GM12878 (cell line): ENCODE data around the gene TRIM63. TPM values are rescaled to one million over a fixed set of nuclear protein-coding genes. Genes with fewer than 3 reads are reported as not detected.

Experiments used
- ATAC-seq: fragments of 200-7000 bp; cut with Tn5 transposase; 3 replicates; pipeline ENCODE4 v1.9.1; 2020; ENCODE audit warnings: mild to moderate bottlenecking, moderate library complexity
- BruUV-seq: library from RNA; stranded (reverse); fragments of 400-500 nt; replicated peaks from 2 replicates; lab custom pipeline; 2021; lab: Mats Ljungman, UMichigan
- CTCF ChIA-PET: fragments of 300-600 bp; sonication (Branson Sonifier 250); formaldehyde crosslinking; extraction: SDS; loops from one replicate; lab custom pipeline; 2021; ENCODE audit warnings: inconsistent platforms; lab: Yijun Ruan, JAX
- POLR2A ChIA-PET: fragments of 350-600 bp; formaldehyde crosslinking; extraction: SDS; loops from one replicate; lab custom pipeline; 2021; ENCODE audit warnings: inconsistent platforms; lab: Charles Lee
- RAD21 ChIA-PET: fragments of 300-600 bp; sonication (Branson Sonifier 250); formaldehyde crosslinking; loops from one replicate; lab custom pipeline; 2023; ENCODE audit warnings: antibody characterized with exemption; ENCODE audit not compliant: unreplicated experiment; lab: Charles Lee
- SMC1A ChIA-PET: fragments of 300-600 bp; sonication (Branson Sonifier 250); formaldehyde crosslinking; loops from one replicate; lab custom pipeline; 2023; ENCODE audit not compliant: unreplicated experiment, uncharacterized antibody; lab: Charles Lee
- DNase-seq: peaks from one replicate; pipeline ENCODE4 v3.0.0-alpha.2; 2011; ENCODE audit warnings: low read depth, low spot score
- FAIRE-seq: peaks from 3 replicates; lab custom pipeline; 2011; peaks lifted over from hg19 to GRCh38; lab: Jason Lieb, UNC
- H2AFZ ChIP-seq: 2 replicates; pipeline ENCODE4 v1.6.0; 2011; ENCODE audit warnings: low read depth, low read length, control low read depth; ENCODE audit not compliant: control insufficient read depth
- H3K27ac ChIP-seq: 2 replicates; pipeline ENCODE4 v1.5.1; 2011; ENCODE audit warnings: control low read depth; ENCODE audit not compliant: control insufficient read depth, insufficient read depth
- H3K27me3 ChIP-seq, 2 experiments: replicated peaks in 1 of 2; 2 replicates each; pipeline versions ENCODE4 v1.6.0 to v1.6.1; 2011; ENCODE audit warnings: low read length in 1 of 2; ENCODE audit not compliant: control insufficient read depth in 2 of 2, insufficient read depth in 2 of 2
- H3K36me3 ChIP-seq, 2 experiments: 2 replicates each; pipeline ENCODE4 v1.5.1; 2011; ENCODE audit warnings: low read length in 1 of 2; ENCODE audit not compliant: control insufficient read depth in 2 of 2, insufficient read depth in 2 of 2
- H3K4me1 ChIP-seq: 2 replicates; pipeline ENCODE4 v1.6.1; 2011; ENCODE audit warnings: mild to moderate bottlenecking, low read length, moderate library complexity, mixed read lengths; ENCODE audit not compliant: control insufficient read depth, insufficient read depth
- H3K4me2 ChIP-seq: 2 replicates; pipeline ENCODE4 v1.6.0; 2011; ENCODE audit warnings: control low read depth; ENCODE audit not compliant: control insufficient read depth, insufficient read depth
- H3K4me3 ChIP-seq: fragments of 200-600 bp; sonication (generic); 2 replicates; pipeline ENCODE4 v1.5.1; 2016
- H3K79me2 ChIP-seq: 2 replicates; pipeline ENCODE4 v1.6.0; 2011; ENCODE audit warnings: low read length; ENCODE audit not compliant: control insufficient read depth, insufficient read depth
- H3K9ac ChIP-seq: 2 replicates; pipeline ENCODE4 v1.8.0; 2011; ENCODE audit warnings: low read length, control low read depth, mixed read lengths; ENCODE audit not compliant: control insufficient read depth, insufficient read depth
- H3K9me3 ChIP-seq: replicated peaks from 3 replicates; pipeline ENCODE4 v1.5.1; 2011; ENCODE audit warnings: mild to moderate bottlenecking, low read length; ENCODE audit not compliant: control insufficient read depth, insufficient read depth
- H4K20me1 ChIP-seq: 2 replicates; pipeline ENCODE4 v1.6.0; 2011; ENCODE audit not compliant: control insufficient read depth, insufficient read depth
- BACH1 ChIP-seq: fragments of 450-650 bp; IDR thresholded peaks from 2 replicates; pipeline ENCODE4 v1.6.1; 2017; ENCODE audit warnings: mild to moderate bottlenecking, borderline replicate concordance
- BCL3 ChIP-seq: IDR thresholded peaks from 2 replicates; pipeline ENCODE4 v1.6.1; 2011; ENCODE audit warnings: borderline replicate concordance, low read depth, mild to moderate bottlenecking, moderate library complexity, low read length; ENCODE audit not compliant: insufficient read depth, poor library complexity, severe bottlenecking
- BRCA1 ChIP-seq: IDR thresholded peaks from 2 replicates; pipeline ENCODE4 v1.6.1; 2011; ENCODE audit warnings: low read depth, low read length, improper control_type of control experiment
- CBX3 ChIP-seq: fragments of 200-600 bp; sonication (generic); IDR thresholded peaks from 2 replicates; pipeline ENCODE4 v1.6.1; 2016; ENCODE audit warnings: low read depth, borderline replicate concordance
- CBX5 ChIP-seq: sonication (generic); IDR thresholded peaks from 2 replicates; pipeline ENCODE4 v1.6.1; 2016; ENCODE audit warnings: low read depth, moderate library complexity, mild to moderate bottlenecking, inconsistent platforms
- CHD1 ChIP-seq: IDR thresholded peaks from 2 replicates; pipeline ENCODE4 v1.6.1; 2012; ENCODE audit warnings: low read depth, low read length, improper control_type of control experiment
- EED ChIP-seq: sonication (generic); IDR thresholded peaks from 2 replicates; pipeline ENCODE4 v1.6.1; 2016; ENCODE audit warnings: antibody characterized with exemption, low read depth
- MYB ChIP-seq: fragments of 150-350 bp; IDR thresholded peaks from 2 replicates; pipeline ENCODE4 v1.6.1; 2014; ENCODE audit warnings: mild to moderate bottlenecking, low read depth, low read length, borderline replicate concordance
- PBX3 ChIP-seq: IDR thresholded peaks from 2 replicates; pipeline ENCODE4 v1.6.1; 2011; ENCODE audit warnings: mild to moderate bottlenecking, low read depth, low read length, moderate library complexity; ENCODE audit not compliant: insufficient replicate concordance
- RAD21 ChIP-seq: IDR thresholded peaks from 2 replicates; pipeline ENCODE4 v1.6.1; 2011; ENCODE audit warnings: mild to moderate bottlenecking, low read depth, low read length, moderate library complexity; ENCODE audit not compliant: insufficient read depth
- RBBP5 ChIP-seq: fragments of 200-600 bp; sonication (generic); conservative IDR thresholded peaks from 2 replicates; pipeline ENCODE4 v1.6.1; 2016
- USF2 ChIP-seq: IDR thresholded peaks from 2 replicates; pipeline ENCODE4 v1.6.1; 2011; ENCODE audit warnings: low read depth, low read length, improper control_type of control experiment, borderline replicate concordance
- ZNF217 ChIP-seq: fragments of 450-650 bp; IDR thresholded peaks from 2 replicates; pipeline ENCODE4 v1.6.1; 2017; ENCODE audit warnings: antibody characterized with exemption, mild to moderate bottlenecking
- ZZZ3 ChIP-seq: IDR thresholded peaks from 2 replicates; pipeline ENCODE4 v1.6.1; 2011; ENCODE audit warnings: low read depth; ENCODE audit not compliant: control insufficient read depth, insufficient read length
- whole genome bisulfite sequencing: methylation state at CpG from one replicate; pipeline ENCODE4 v1.1.6; 2016; ENCODE audit warnings: low lambda C conversion rate; ENCODE audit not compliant: insufficient replicate concordance, insufficient coverage; ENCODE audit errors: missing lambda C conversion rate; 5-methylcytosine and 5-hydroxymethylcytosine counted together
- in situ Hi-C: fragments of 300-500 bp; cut with MboI; formaldehyde crosslinking; loops from 9 replicates; pipeline ENCODE4 v1.14.3; 2018; ENCODE audit warnings: mixed read lengths
- intact Hi-C: fragments of 100-400 bp; cut with micrococcal nuclease; formaldehyde crosslinking; loops from one replicate; pipeline ENCODE4 v1.14.2; 2022; ENCODE audit not compliant: unreplicated experiment
- polyA plus RNA-seq, 11 experiments: library from polyadenylated mRNA; depleted of rRNA in 4 of 11; unstranded in 6 of 11; stranded (reverse) in 5 of 11; fragments of >200 nt; fragmentation: Nextera tagmentation in 4 of 11; fragmentation: Illumina TruSeq in 1 of 11; extraction: Ambion mirVana in 4 of 11; extraction: Trizol in 1 of 11; gene quantifications; 1 replicate in 1 of 11; 2 replicates in 10 of 11; pipeline versions ENCODE4 v1.2.1 to v1.2.3, GENCODE V29; 2011 to 2016; ENCODE audit warnings: inconsistent platforms in 2 of 11, missing spikeins in 2 of 11, low read depth in 1 of 11
- total RNA-seq, 4 experiments: library from RNA; depleted of rRNA in 3 of 4; stranded (reverse); fragments of >200 nt in 3 of 4; fragmentation: Illumina TruSeq in 1 of 4; extraction: Trizol in 1 of 4; gene quantifications; 2 replicates each; pipeline versions ENCODE4 v1.2.1 to v1.2.3, GENCODE V29; 2013 to 2021

TRIM63 gene
- total and polyA plus RNA-seq, 10 of the 15 experiments (the other 5 are each of a cell fraction or from before 2014, with no cell fraction given): not detected

GRCh38 chr1:26031611-26032220 is 35.7 kb downstream of the TRIM63 start:
- H3K27ac ChIP-seq: no peak overlapping the region
- in situ Hi-C loops: no loop called here
- 15% methylated on average over 3 of the region's 3 CpGs for WGBS
- no peak for DNase-seq
- H3K9ac ChIP-seq: no peak overlapping the region
- SMC1A ChIA-PET: interaction anchor here (1.2 kb wide), 1 partner anchor 136 kb away, joined by 5 read pairs; no protein-coding TSS in a partner anchor
- RAD21 ChIA-PET: no interaction called here
- BruUV-seq: no TSS peak
- H3K27me3 ChIP-seq: peaks cover 0 to 2% of the 10 kb centered on the region in 2 experiments; a peak in 3 of 4 replicates
- CTCF ChIA-PET: interaction anchor here (0.6 to 1.7 kb wide), 2 partner anchors 40 to 113 kb away, joined by 4 to 6 read pairs; no protein-coding TSS in a partner anchor
- H2AFZ ChIP-seq: no peak overlapping the region
- intact Hi-C loops: no loop called here
- ATAC-seq: no peak
- no peaks in the 10 kb centered on the region for H3K36me3 ChIP-seq
- TF ChIP-seq PBX3: no peak
- TF ChIP-seq BACH1: no peak
- TF ChIP-seq BRCA1: no peak
- no peak for TF ChIP-seq ZNF217
- TF ChIP-seq RAD21: no peak
- TF ChIP-seq CBX3: no peak
- no peak for TF ChIP-seq BCL3
- TF ChIP-seq CBX5: no peak
- TF ChIP-seq ZZZ3: no peak
- no peak for TF ChIP-seq MYB
- no peak for TF ChIP-seq RBBP5
- TF ChIP-seq USF2: no peak
- TF ChIP-seq CHD1: no peak
- TF ChIP-seq EED: no peak
- TF ChIP-seq, all 136 proteins: peak for 0
- H3K79me2 ChIP-seq: no peaks in the 10 kb centered on the region
- peaks cover 10% of the 10 kb centered on the region; the same call in 1 of the 2 replicates for H3K4me1 ChIP-seq
- no peaks in the 10 kb centered on the region for H4K20me1 ChIP-seq
- no peak overlapping the region for H3K4me3 ChIP-seq
- POLR2A ChIA-PET: interaction anchor here (0.6 kb wide), 1 partner anchor 536 kb away, joined by 3 read pairs; no protein-coding TSS in a partner anchor
- H3K4me2 ChIP-seq: no peak overlapping the region
- FAIRE-seq: no peak
- H3K9me3 ChIP-seq: 0 out of 3 replicates have a peak, but pooled peaks cover 2% of the 10 kb centered on the region
